Mucosa of descending colon (tissue), 3 donors: ENCODE measurements around the gene C10orf90. TPM values are rescaled to one million over a fixed set of nuclear protein-coding genes. Genes with fewer than 3 reads are reported as not detected.

ENCODE experiments used
- ATAC-seq: fragments of 200-7000 bp; cut with Tn5 transposase; one replicate; pipeline ENCODE4 v1.9.1; 2020; ENCODE audit warnings: mild to moderate bottlenecking, moderate library complexity
- DNase-seq, 3 donors: peaks; one replicate each; pipeline ENCODE4 v3.0.0-alpha.2; 2020
- H3K36me3 ChIP-seq: fragments of 200-600 bp; one replicate; pipeline ENCODE4 v1.8.0; 2021; ENCODE audit warnings: low read depth, mild to moderate bottlenecking
- H3K4me1 ChIP-seq: fragments of 200-600 bp; one replicate; pipeline ENCODE4 v1.8.0; 2021; ENCODE audit warnings: low read depth, mild to moderate bottlenecking
- H3K4me3 ChIP-seq: fragments of 200-600 bp; one replicate; pipeline ENCODE4 v1.8.0; 2021; ENCODE audit warnings: mild to moderate bottlenecking
- H3K9me3 ChIP-seq: fragments of 200-600 bp; one replicate; pipeline ENCODE4 v1.8.0; 2021; ENCODE audit warnings: mild to moderate bottlenecking
- CTCF ChIP-seq: fragments of 200-600 bp; IDR thresholded peaks from one replicate; pipeline ENCODE4 v1.8.0; 2022; ENCODE audit warnings: antibody characterized with exemption, mild to moderate bottlenecking
- intact Hi-C, 2 donors: fragments of 100-400 bp; cut with DNase I in 1 of 2; cut with micrococcal nuclease in 1 of 2; formaldehyde crosslinking; loops; one replicate each; pipeline versions ENCODE4 v1.11.0 to v1.11.1; 2022; cut with DNase I, micrococcal nuclease
- total RNA-seq, 3 donors: library from RNA; stranded (reverse); fragmentation: NEBNext Ultra II Directional in 2 of 3; extraction: Animal tissue kit (Norgen Biotek cat#: 25700) in 2 of 3; gene quantifications; one replicate each; pipeline versions ENCODE4 v1.2.1 to v1.2.4, GENCODE V29; 2021 to 2023
- donor health status: DM: no; HTN: no; CAD: no; lungs with moderate emphysema.
- donor health status: DM: no; HTN: no; CAD: no.
- donor health status: DM: no; HTN: yes; CAD: no.

C10orf90 gene
- total RNA-seq, 3 donors from 2014 or later = 1.1 TPM; not detected in 2

- TF ChIP-seq CTCF = no peak
- Histone ChIP-seq H3K9me3 (no peaks in the 10 kb centered on the region), H3K36me3 (no peaks in the 10 kb centered on the region), H3K4me1 (no peaks in the 10 kb centered on the region), H3K4me3 (no peak overlapping the region)
- ATAC-seq = no peak
- DNase-seq = no peak
- intact Hi-C loops = no loop called here
Measured at GRCh38 chr10:126511917-126512479, 158.5 kb downstream of the C10orf90 start.

- DNase-seq (no peak), ATAC-seq (no peak)
- Histone ChIP-seq H3K36me3 (no peaks in the 10 kb centered on the region), H3K4me3 (no peak overlapping the region), H3K9me3 (no peaks in the 10 kb centered on the region), H3K4me1 (no peaks in the 10 kb centered on the region)
- TF ChIP-seq CTCF = no peak
- intact Hi-C loops = no loop called here
Measured at GRCh38 chr10:126509182-126509581, 161.3 kb downstream of the C10orf90 start.

- Histone ChIP-seq H3K4me1 (no peaks in the 10 kb centered on the region), H3K4me3 (no peak overlapping the region), H3K9me3 (no peaks in the 10 kb centered on the region), H3K36me3 (no peaks in the 10 kb centered on the region)
- TF ChIP-seq CTCF = no peak
- intact Hi-C loops = no loop called here
- DNase-seq (no peak), ATAC-seq (no peak)
Measured at GRCh38 chr10:126508535-126509040, 161.9 kb downstream of the C10orf90 start.

- no peaks in the 10 kb centered on the region for H3K4me1 ChIP-seq
- no peak overlapping the region for H3K4me3 ChIP-seq
- TF ChIP-seq CTCF = no peak
- H3K36me3 ChIP-seq = no peaks in the 10 kb centered on the region
- no peaks in the 10 kb centered on the region for H3K9me3 ChIP-seq
- DNase-seq = no peak
- intact Hi-C loops = loop anchor here in 1 of 2 donors (5.0 kb wide), 1 partner anchor 522 kb away; no protein-coding TSS in a partner anchor
- ATAC-seq = no peak
Measured at GRCh38 chr10:126504761-126505112, 165.8 kb downstream of the C10orf90 start.

- no peaks in the 10 kb centered on the region for H3K9me3 ChIP-seq
- intact Hi-C loops = loop anchor here in 1 of 2 donors (5.0 kb wide), 1 partner anchor 522 kb away; no protein-coding TSS in a partner anchor
- DNase-seq = peak in 2 of 3 donors; percentile 29 to 48
- no peak overlapping the region for H3K4me3 ChIP-seq
- no peaks in the 10 kb centered on the region for H3K36me3 ChIP-seq
- H3K4me1 ChIP-seq = no peaks in the 10 kb centered on the region
- TF ChIP-seq CTCF = peak; percentile 31
- peak; percentile 73 for ATAC-seq
Measured at GRCh38 chr10:126504063-126504760, 166.3 kb downstream of the C10orf90 start.
